Breast epithelium (tissue), 3 donors: ENCODE results near the gene CD244.

ENCODE experiments used
- CTCF ChIP-seq, 3 donors: fragments of 450-650 bp; IDR thresholded peaks; one replicate each; pipeline ENCODE4 v1.5.1; 2016 to 2017; ENCODE audit warnings: antibody characterized with exemption in 3 of 3, mild to moderate bottlenecking in 3 of 3, moderate library complexity in 3 of 3
- POLR2A ChIP-seq: fragments of 450-650 bp; IDR thresholded peaks from one replicate; pipeline ENCODE4 v1.6.1; 2016; ENCODE audit warnings: antibody characterized with exemption, mild to moderate bottlenecking, moderate library complexity
- POLR2AphosphoS5 ChIP-seq, 3 donors: sonication (generic); formaldehyde crosslinking; IDR thresholded peaks; one replicate each; pipeline ENCODE4 v1.6.1; 2017; ENCODE audit warnings: antibody characterized with exemption in 3 of 3

GRCh38 chr1:160864173-160864572 is 1.5 kb upstream of the CD244 start:
- TF ChIP-seq CTCF (IDR thresholded peaks at IDR 0.05) (no peak), POLR2A (no peak), POLR2AphosphoS5 (IDR thresholded peaks at IDR 0.05) (no peak)
